BE2C (cell line): Measurements from ENCODE around the gene IFITM5.
"Not testable (repeated sequence)": the region's sequence is repeated elsewhere in the genome, so short reads cannot be mapped to it uniquely, and the experiment has no call there.

ENCODE experiments used
- DNase-seq: peaks from one replicate; pipeline ENCODE4 v3.0.0-alpha.2; 2020
- H3K27me3 ChIP-seq: fragments of 250-450 bp; sonication (Bioruptor Pico); 2 replicates; pipeline ENCODE4 v1.5.1; 2020; ENCODE audit warnings: mild to moderate bottlenecking
- H3K36me3 ChIP-seq: fragments of 250-450 bp; sonication (Bioruptor Pico); 2 replicates; pipeline ENCODE4 v1.5.1; 2020; ENCODE audit warnings: mild to moderate bottlenecking
- H3K4me1 ChIP-seq: fragments of 250-450 bp; sonication (Bioruptor Pico); 2 replicates; pipeline ENCODE4 v1.5.1; 2020
- H3K4me3 ChIP-seq: 2 replicates; pipeline ENCODE4 v1.5.1; 2011; ENCODE audit warnings: low read depth, low read length
- H3K9me3 ChIP-seq: fragments of 250-450 bp; sonication (Bioruptor Pico); 2 replicates; pipeline ENCODE4 v1.5.1; 2020
- CTCF ChIP-seq: IDR thresholded peaks from 2 replicates; pipeline ENCODE4 v1.5.1; 2012; ENCODE audit warnings: mild to moderate bottlenecking, low read depth, low read length

The IFITM5 gene

GRCh38 chr11:332651-333480, 33.5 kb upstream of the IFITM5 start:
- Histone ChIP-seq H3K27me3 (no peaks in the 10 kb centered on the region), H3K4me1 (no peaks in the 10 kb centered on the region), H3K4me3 (no peak overlapping the region), H3K9me3 (no peaks in the 10 kb centered on the region), H3K36me3 (no peaks in the 10 kb centered on the region)
- no peak for TF ChIP-seq CTCF
- no peak for DNase-seq

- H3K4me3 ChIP-seq = no peak overlapping the region
- DNase-seq = no peak
- H3K27me3 ChIP-seq = no peaks in the 10 kb centered on the region
- H3K4me1 ChIP-seq = no peaks in the 10 kb centered on the region
- no peaks in the 10 kb centered on the region for H3K36me3 ChIP-seq
- no peak for TF ChIP-seq CTCF
- H3K9me3 ChIP-seq = no peaks in the 10 kb centered on the region
Measured at GRCh38 chr11:331358-332060, 32.2 kb upstream of the IFITM5 start.

DNA sequence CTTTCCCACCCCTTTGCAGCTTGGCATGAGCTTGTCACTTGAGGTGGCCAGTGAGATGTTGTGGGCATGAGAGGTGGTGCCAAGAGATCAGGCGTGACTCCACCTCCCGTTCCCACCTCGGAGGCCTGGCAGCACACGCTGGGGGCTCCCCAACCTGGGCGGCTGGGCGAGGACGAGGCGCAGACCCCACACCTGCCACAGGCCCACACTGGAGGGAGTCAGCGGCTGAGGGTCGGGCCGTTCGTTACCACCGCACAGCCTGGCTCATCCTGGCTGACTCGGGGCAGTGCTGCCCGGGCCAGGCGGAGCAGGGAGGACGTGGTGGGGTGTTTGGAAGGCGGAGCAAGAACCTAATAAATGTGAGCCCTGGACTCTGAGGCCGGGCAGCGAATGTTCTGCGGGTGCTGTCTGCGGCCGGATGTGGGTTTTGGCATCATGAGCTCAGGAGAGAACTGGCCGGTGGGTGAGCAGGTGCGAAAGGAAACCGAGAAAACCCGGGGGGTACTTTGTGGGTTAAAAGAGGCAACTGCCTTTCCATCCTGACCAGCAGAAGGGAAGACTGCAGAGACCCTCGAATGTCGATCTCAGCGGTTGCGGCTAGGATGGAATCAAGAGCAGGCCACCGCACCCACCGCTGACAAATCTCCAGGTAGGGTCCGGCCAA, 31.5 kb upstream of the IFITM5 start:
- H3K4me3 ChIP-seq = no peak overlapping the region
- H3K4me1 ChIP-seq = no peaks in the 10 kb centered on the region
- H3K27me3 ChIP-seq = no peaks in the 10 kb centered on the region
- no peak for TF ChIP-seq CTCF
- no peaks in the 10 kb centered on the region for H3K36me3 ChIP-seq
- DNase-seq = no peak
- H3K9me3 ChIP-seq = no peaks in the 10 kb centered on the region

DNA sequence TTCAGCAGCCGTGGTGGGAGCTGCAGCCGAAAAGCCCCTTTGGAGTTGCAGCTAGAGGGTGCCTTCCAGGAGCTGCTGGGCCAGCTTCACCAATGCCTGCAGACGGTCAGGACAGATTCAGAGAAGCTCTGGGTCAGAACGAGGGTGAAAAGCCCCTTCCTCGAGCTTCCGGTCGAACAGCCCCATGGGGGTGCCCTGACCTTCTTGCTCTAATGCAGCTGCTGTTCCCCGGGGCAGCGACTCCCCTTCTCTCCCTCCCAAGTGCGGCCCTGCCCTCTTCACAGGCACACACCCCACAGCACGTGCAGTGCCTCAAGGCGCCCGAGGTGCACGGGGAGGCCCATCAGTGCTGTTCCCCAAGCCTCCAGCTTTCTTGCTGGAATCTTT, 31.0 kb upstream of the IFITM5 start:
- Histone ChIP-seq H3K9me3 (no peaks in the 10 kb centered on the region), H3K36me3 (no peaks in the 10 kb centered on the region), H3K4me1 (no peaks in the 10 kb centered on the region), H3K27me3 (no peaks in the 10 kb centered on the region), H3K4me3 (no peak overlapping the region)
- DNase-seq = no peak
- no peak for TF ChIP-seq CTCF

DNA sequence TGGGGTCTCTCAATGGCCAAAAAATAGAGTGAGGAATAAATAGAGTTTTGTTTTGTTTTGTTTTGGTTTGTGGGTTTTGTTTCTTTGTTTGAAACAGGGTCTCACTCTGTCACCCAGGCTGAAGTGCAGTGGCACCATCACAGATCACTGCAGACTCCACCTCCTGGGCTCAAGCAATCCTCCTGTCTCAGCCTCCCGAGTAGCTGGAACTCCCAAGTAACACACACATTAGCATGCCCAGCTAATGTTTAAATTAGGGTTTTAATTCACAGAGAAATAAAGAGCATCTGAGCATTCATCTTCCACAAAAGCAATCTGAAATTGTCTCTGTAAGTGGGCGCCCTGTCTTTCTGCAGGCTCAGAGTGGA, 30.5 kb upstream of the IFITM5 start:
- H3K4me1 ChIP-seq = no peaks in the 10 kb centered on the region
- TF ChIP-seq CTCF = no peak
- DNase-seq = no peak
- no peaks in the 10 kb centered on the region for H3K36me3 ChIP-seq
- no peaks in the 10 kb centered on the region for H3K9me3 ChIP-seq
- no peak overlapping the region for H3K4me3 ChIP-seq
- no peaks in the 10 kb centered on the region for H3K27me3 ChIP-seq

- H3K4me3 ChIP-seq, H3K36me3 ChIP-seq, H3K27me3 ChIP-seq, DNase-seq, H3K9me3 ChIP-seq, H3K4me1 ChIP-seq: not testable (repeated sequence)
Measured at GRCh38 chr11:328516-329100, 29.3 kb upstream of the IFITM5 start.
